DOHH2 (cell line): ENCODE measurements around the gene POLN.

ENCODE experiments used
- H3F3A ChIP-seq: fragments of 200-600 bp; sonication (generic), shearing (Covaris generic); 2 replicates; pipeline ENCODE4 v1.6.0; 2016; ENCODE audit warnings: antibody characterized with exemption, mild to moderate bottlenecking; ENCODE audit not compliant: control insufficient read depth, insufficient read depth
- H3K27ac ChIP-seq: fragments of 200-600 bp; sonication (generic); 2 replicates; pipeline ENCODE4 v1.5.1; 2014; ENCODE audit warnings: low read depth, mild to moderate bottlenecking, low read length, moderate library complexity
- H3K27me3 ChIP-seq: fragments of 200-600 bp; sonication (generic); 2 replicates; pipeline ENCODE4 v1.6.1; 2014; ENCODE audit warnings: mild to moderate bottlenecking, low read length, mixed read lengths; ENCODE audit not compliant: control insufficient read depth
- H3K36me3 ChIP-seq: fragments of 200-600 bp; sonication (generic); 2 replicates; pipeline ENCODE4 v1.6.1; 2014; ENCODE audit warnings: mild to moderate bottlenecking, low read length, moderate library complexity, mixed read lengths; ENCODE audit not compliant: control insufficient read depth
- H3K4me1 ChIP-seq: fragments of 200-600 bp; sonication (generic); 2 replicates; pipeline ENCODE4 v1.6.1; 2014; ENCODE audit warnings: mild to moderate bottlenecking, low read length, mixed read lengths; ENCODE audit not compliant: control insufficient read depth
- H3K4me2 ChIP-seq: fragments of 200-600 bp; sonication (generic); 2 replicates; pipeline ENCODE4 v1.6.0; 2014; ENCODE audit warnings: mild to moderate bottlenecking, low read length, moderate library complexity
- H3K4me3 ChIP-seq: fragments of 200-600 bp; sonication (generic); 2 replicates; pipeline ENCODE4 v1.5.1; 2014; ENCODE audit warnings: mild to moderate bottlenecking, low read length, mixed read lengths
- H3K79me2 ChIP-seq: fragments of 200-600 bp; sonication (generic); 2 replicates; pipeline ENCODE4 v1.6.1; 2014; ENCODE audit warnings: mild to moderate bottlenecking, low read length, mixed read lengths; ENCODE audit not compliant: control insufficient read depth
- H3K9me2 ChIP-seq: fragments of 200-600 bp; sonication (generic); replicated peaks from 2 replicates; pipeline ENCODE4 v1.6.1; 2014; ENCODE audit warnings: mild to moderate bottlenecking, low read length, mixed read lengths; ENCODE audit not compliant: control insufficient read depth
- H3K9me3 ChIP-seq: fragments of 200-600 bp; sonication (generic); 2 replicates; pipeline ENCODE4 v1.6.1; 2014; ENCODE audit warnings: antibody characterized with exemption, low read length, mixed read lengths; ENCODE audit not compliant: control insufficient read depth, insufficient read depth
- H4K20me1 ChIP-seq: fragments of 200-600 bp; sonication (generic); 2 replicates; pipeline ENCODE4 v1.6.0; 2014; ENCODE audit warnings: low read depth, mild to moderate bottlenecking, antibody characterized with exemption, low read length, moderate library complexity; ENCODE audit not compliant: control insufficient read depth, insufficient read depth
- EZH2phosphoT487 ChIP-seq: fragments of 200-600 bp; sonication (generic); IDR thresholded peaks from 2 replicates; pipeline ENCODE4 v1.6.1; 2017; ENCODE audit warnings: borderline replicate concordance, mild to moderate bottlenecking, antibody characterized with exemption, low read length, moderate library complexity, mixed read lengths
- TF ChIP-seq, protein P1 (sequence below): fragments of 200-600 bp; sonication (generic); IDR thresholded peaks from one replicate; pipeline ENCODE4 v1.5.1; 2014; ENCODE audit warnings: antibody characterized with exemption, mild to moderate bottlenecking, low read depth, low read length; ENCODE audit not compliant: poor library complexity, severe bottlenecking

The POLN gene

DNA sequence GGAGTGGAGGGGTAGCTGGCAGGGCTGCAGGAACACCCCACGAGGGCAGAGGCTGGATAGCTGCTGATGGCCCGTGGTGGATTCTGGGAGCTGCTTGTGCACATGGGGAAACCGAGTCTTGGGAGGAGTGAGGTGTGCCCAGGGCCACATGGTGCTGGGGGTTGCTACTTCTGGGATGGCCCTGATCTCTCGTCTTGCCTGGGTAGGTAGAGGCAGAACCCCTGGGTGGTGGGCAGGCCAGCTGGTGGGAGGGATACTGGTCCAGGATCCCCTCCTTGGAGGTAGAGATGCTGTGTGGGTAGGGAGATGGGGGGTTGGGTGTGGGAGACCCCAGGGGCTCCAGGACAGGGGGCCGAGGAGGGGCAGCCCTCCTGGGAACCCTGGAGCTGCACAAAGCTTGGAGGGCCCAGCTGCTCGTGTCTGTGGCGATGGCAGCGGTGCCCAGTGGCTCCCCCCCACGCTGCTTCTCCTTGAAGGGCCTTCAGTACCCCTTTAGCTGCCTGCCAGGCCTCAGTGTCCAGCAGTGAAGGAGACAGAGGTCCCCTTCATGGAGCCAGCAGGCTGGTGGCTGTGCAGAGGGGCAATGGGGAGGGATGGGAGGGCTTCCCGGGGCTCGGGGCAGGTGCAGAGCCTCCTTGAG lies 179.6 kb downstream of the POLN start:
- no peak for TF ChIP-seq EZH2phosphoT487
- TF ChIP-seq, protein P1, sequence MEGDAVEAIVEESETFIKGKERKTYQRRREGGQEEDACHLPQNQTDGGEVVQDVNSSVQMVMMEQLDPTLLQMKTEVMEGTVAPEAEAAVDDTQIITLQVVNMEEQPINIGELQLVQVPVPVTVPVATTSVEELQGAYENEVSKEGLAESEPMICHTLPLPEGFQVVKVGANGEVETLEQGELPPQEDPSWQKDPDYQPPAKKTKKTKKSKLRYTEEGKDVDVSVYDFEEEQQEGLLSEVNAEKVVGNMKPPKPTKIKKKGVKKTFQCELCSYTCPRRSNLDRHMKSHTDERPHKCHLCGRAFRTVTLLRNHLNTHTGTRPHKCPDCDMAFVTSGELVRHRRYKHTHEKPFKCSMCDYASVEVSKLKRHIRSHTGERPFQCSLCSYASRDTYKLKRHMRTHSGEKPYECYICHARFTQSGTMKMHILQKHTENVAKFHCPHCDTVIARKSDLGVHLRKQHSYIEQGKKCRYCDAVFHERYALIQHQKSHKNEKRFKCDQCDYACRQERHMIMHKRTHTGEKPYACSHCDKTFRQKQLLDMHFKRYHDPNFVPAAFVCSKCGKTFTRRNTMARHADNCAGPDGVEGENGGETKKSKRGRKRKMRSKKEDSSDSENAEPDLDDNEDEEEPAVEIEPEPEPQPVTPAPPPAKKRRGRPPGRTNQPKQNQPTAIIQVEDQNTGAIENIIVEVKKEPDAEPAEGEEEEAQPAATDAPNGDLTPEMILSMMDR: no peak
- no peak overlapping the region for H3K4me3 ChIP-seq
- H3K79me2 ChIP-seq: no peaks in the 10 kb centered on the region
- no peaks in the 10 kb centered on the region for H4K20me1 ChIP-seq
- no peaks in the 10 kb centered on the region for H3K9me2 ChIP-seq
- H3K4me2 ChIP-seq: no peak overlapping the region
- H3K27me3 ChIP-seq: peaks cover 10% of the 10 kb centered on the region
- H3K9me3 ChIP-seq: no peaks in the 10 kb centered on the region
- H3K27ac ChIP-seq: no peak overlapping the region
- no peaks in the 10 kb centered on the region for H3K4me1 ChIP-seq
- H3F3A ChIP-seq: no peaks in the 10 kb centered on the region
- no peaks in the 10 kb centered on the region for H3K36me3 ChIP-seq

DNA sequence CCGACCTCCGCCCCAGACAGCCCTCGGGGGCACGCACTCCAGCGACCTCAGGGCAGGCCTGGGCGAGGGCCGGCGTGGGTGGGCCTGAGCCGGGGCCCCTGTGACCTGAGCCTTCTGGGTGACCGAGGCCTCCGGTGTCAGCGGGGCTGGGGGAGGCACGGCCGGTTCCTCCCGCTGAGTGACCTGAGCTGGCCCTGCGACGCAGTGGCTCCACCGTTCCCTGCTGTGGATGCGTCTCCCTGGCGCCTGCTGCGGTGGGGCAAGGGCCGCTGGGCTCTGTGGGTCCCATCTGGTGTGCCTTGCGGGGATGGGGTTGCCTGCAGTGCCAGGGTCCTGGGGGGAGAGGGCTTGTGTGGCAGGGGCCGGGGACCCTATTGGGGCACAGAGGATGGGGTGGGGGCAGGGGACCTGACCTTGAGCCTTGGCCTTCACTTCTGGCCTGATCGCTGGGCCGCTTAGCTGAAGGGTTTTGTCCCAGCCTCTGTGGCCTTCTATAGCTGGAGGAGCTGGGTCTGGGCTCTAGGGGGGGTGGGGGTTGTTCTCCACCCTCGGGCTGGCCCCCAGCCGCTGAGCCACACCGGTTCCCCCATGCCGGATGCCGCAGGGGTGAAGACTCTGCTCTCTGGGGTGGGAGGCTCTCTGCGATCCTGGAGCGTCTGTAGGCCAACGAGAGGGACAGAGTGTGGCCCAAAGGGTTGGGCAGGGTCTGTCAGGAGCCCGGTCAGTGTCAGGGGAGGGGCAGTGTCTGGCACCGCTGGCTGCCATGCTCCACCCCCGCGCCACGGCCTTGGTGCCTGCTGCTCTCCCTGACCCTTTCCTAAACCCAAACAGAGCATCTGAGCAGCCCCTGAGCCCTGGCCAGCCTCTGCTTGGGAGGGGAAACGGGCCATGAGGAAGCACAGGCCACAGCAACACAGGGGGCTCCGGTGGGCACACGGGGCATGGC lies 180.5 kb downstream of the POLN start:
- TF ChIP-seq, protein P1: no peak
- no peak for TF ChIP-seq EZH2phosphoT487
- Histone ChIP-seq H3K79me2 (no peaks in the 10 kb centered on the region), H4K20me1 (no peaks in the 10 kb centered on the region), H3K4me2 (no peak overlapping the region), H3K4me3 (no peak overlapping the region), H3K36me3 (no peaks in the 10 kb centered on the region), H3K4me1 (no peaks in the 10 kb centered on the region), H3K9me2 (no peaks in the 10 kb centered on the region), H3K27me3 (peaks cover 10% of the 10 kb centered on the region), H3F3A (no peaks in the 10 kb centered on the region), H3K27ac (no peak overlapping the region), H3K9me3 (no peaks in the 10 kb centered on the region)

DNA sequence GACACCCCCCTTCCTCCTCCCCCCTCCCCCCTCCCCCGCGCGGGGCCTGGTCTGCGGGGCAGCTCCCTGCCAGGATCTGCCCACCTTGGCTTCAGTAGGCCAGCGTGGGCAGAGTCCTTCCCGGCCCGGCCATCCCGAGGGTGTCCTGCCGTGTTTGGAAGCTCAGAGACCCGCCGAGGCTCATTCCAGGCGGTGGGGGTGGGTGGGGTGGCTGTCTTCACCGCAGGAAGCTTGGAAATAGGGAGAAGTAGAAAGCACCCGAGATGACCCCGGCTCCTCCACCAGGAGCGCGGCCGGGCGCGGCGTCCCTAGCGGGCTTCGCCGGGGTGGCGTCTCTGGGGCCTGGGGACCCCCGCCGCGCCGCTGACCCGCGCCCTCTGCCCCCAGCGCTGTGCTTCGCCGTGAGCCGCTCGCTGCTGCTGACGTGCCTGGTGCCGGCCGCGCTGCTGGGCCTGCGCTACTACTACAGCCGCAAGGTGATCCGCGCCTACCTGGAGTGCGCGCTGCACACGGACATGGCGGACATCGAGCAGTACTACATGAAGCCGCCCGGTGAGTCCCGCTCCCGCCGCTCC lies 181.2 kb downstream of the POLN start:
- Histone ChIP-seq H3K4me2 (no peak overlapping the region), H3K4me1 (no peaks in the 10 kb centered on the region), H3F3A (no peaks in the 10 kb centered on the region), H3K4me3 (no peak overlapping the region), H3K9me2 (no peaks in the 10 kb centered on the region), H3K36me3 (no peaks in the 10 kb centered on the region), H4K20me1 (no peaks in the 10 kb centered on the region), H3K9me3 (no peaks in the 10 kb centered on the region), H3K79me2 (no peaks in the 10 kb centered on the region), H3K27me3 (peaks cover 10% of the 10 kb centered on the region), H3K27ac (no peak overlapping the region)
- no peak for TF ChIP-seq EZH2phosphoT487
- TF ChIP-seq, protein P1: no peak
